PC-9 (cell line): Measurements from ENCODE around the gene DNM1.

Experiments used
- EZH2 ChIP-seq: fragments of 200-600 bp; sonication (generic); IDR thresholded peaks from 2 replicates; pipeline ENCODE4 v1.8.0; 2017; ENCODE audit warnings: antibody characterized with exemption, low read depth
- TF ChIP-seq, protein P1 (sequence below): fragments of 200-600 bp; sonication (generic); conservative IDR thresholded peaks from 2 replicates; pipeline ENCODE4 v1.6.1; 2017; ENCODE audit warnings: mixed run types, antibody characterized with exemption, mild to moderate bottlenecking, moderate library complexity

GRCh38 chr9:128286440-128286839 lies 83.3 kb downstream of the DNM1 start:
- TF ChIP-seq, protein P1, sequence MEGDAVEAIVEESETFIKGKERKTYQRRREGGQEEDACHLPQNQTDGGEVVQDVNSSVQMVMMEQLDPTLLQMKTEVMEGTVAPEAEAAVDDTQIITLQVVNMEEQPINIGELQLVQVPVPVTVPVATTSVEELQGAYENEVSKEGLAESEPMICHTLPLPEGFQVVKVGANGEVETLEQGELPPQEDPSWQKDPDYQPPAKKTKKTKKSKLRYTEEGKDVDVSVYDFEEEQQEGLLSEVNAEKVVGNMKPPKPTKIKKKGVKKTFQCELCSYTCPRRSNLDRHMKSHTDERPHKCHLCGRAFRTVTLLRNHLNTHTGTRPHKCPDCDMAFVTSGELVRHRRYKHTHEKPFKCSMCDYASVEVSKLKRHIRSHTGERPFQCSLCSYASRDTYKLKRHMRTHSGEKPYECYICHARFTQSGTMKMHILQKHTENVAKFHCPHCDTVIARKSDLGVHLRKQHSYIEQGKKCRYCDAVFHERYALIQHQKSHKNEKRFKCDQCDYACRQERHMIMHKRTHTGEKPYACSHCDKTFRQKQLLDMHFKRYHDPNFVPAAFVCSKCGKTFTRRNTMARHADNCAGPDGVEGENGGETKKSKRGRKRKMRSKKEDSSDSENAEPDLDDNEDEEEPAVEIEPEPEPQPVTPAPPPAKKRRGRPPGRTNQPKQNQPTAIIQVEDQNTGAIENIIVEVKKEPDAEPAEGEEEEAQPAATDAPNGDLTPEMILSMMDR = no peak
- no peak for TF ChIP-seq EZH2
